ENCODE results near the gene ELMOD2. TPM values are rescaled to one million over a fixed set of nuclear protein-coding genes. Genes with fewer than 3 reads are reported as not detected.
A peak's percentile ranks its signal among the peaks of the same experiment; 100 is the strongest.
"Not testable (repeated sequence)": the region's sequence is repeated elsewhere in the genome, so short reads cannot be mapped to it uniquely, and the experiment has no call there.

ELMOD2 gene
- total RNA-seq, 4 donors from 2014 or later = 3.2 to 13.7 (median 10.9) TPM

DNA sequence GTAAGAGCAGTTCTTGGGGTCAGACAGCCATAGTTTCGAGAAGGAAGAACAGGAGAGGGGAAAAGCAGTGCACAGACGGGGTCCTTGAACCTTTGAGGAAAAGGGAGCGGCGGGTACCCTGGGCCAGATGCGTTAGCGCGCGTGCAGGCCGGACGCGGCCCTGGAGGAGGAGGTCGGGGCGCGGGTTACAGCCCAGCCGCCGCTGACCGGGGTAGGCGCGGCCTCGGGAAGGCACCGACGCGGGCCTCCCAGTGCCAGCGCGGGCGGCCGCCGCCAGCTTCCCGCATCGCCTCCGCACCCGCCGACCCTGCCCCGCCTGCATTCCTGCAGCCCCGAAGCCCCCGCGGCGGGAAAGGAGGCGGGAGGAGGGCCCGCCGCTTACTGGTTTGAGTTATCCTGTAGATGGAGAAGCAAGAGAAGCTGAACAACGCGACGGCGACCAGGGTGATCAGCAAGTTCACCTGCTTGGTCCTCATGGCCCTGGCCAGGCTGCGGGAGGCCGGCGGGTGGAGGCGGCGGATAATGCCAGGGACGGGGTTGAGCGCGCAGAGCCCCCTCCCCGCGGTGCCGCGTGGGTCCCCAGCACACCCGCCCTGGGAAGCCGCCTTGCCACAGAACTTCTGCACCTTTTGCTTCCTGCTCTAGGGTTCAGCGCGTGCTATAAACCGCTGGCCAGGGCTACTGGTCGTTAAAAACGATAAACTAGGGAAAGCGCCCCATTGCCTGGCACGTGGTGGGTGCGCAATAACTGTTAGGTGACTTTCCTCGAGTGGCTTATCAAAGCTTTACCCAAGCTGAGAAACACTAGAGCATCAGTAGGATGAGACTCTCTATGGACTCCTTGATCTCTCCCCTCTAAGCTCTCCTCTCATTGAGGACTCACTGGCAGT lies 26.0 kb upstream of the ELMOD2 start, which contains the start of gene MGAT4D:
TSS of gene MGAT4D (minus strand) at position 547 of the 890 bp plus-strand sequence. CDS start at position 476, 71 bp downstream.
- DNase-seq = no peak
- Histone ChIP-seq H3K27me3 (peaks cover 20 to 41% (median 41%) of the 10 kb centered on the region in 3 donors), H3K27ac (no peak within 1 kb of the TSS), H3K4me3 (peak within 1 kb of the TSS in 1 of 4 donors; percentile 18), H3K36me3 (no peaks in the 10 kb centered on the region), H3K4me1 (no peaks in the 10 kb centered on the region), H3K9me3 (no peaks in the 10 kb centered on the region)
- in situ Hi-C loops (cut with MboI; ENCODE audit: low sequenced_read_pairs in 4 of 4) = no loop called here
- intact Hi-C loops (cut with DNase I; ENCODE audit: low total_unique reads) = no loop called here
- ATAC-seq = no peak
- TF ChIP-seq CTCF (IDR thresholded peaks at IDR 0.05 in 4 of 5, conservative IDR thresholded peaks at IDR 0.05 in 1 of 5) = no peak
- TF ChIP-seq POLR2A (IDR thresholded peaks at IDR 0.05) = no peak

DNA sequence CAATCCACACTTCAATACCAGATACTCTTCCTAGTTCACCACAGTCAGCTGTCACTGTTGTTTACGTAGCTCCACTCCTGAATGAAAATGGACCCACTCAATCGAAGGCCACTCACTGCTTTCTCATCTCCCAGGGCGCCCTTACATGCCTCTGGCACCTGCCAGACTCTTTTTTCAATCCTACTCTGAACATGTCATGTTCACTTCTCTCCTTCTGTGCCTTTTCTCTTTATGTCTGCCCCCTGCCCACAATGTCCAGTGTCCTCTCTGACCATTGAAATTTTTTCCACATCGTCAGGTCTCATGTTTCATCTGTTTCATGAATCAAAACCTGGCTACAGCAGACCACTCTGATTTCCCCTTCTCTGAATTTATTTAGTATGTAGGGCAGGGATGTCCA lies 24.6 kb upstream of the ELMOD2 start:
- in situ Hi-C loops (cut with MboI; ENCODE audit: low sequenced_read_pairs in 4 of 4) = no loop called here
- intact Hi-C loops (cut with DNase I; ENCODE audit: low total_unique reads) = no loop called here
- DNase-seq (no peak), ATAC-seq (no peak)
- Histone ChIP-seq H3K4me3 (no peak overlapping the region), H3K27me3 (peaks cover 20 to 45% (median 41%) of the 10 kb centered on the region in 3 donors), H3K4me1 (no peaks in the 10 kb centered on the region), H3K27ac (no peak overlapping the region), H3K9me3 (no peaks in the 10 kb centered on the region), H3K36me3 (no peaks in the 10 kb centered on the region)
- TF ChIP-seq CTCF (IDR thresholded peaks at IDR 0.05 in 4 of 5, conservative IDR thresholded peaks at IDR 0.05 in 1 of 5) = no peak
- TF ChIP-seq POLR2A (IDR thresholded peaks at IDR 0.05) = no peak

GRCh38 chr4:140504261-140504660 lies 19.7 kb upstream of the ELMOD2 start:
- intact Hi-C loops (cut with DNase I; ENCODE audit: low total_unique reads) = no loop called here

GRCh38 chr4:140513765-140514164 lies 10.2 kb upstream of the ELMOD2 start:
- intact Hi-C loops (cut with DNase I; ENCODE audit: low total_unique reads); DNase-seq; ATAC-seq; H3K27ac ChIP-seq; H3K4me1 ChIP-seq; H3K27me3 ChIP-seq; H3K4me3 ChIP-seq; H3K9me3 ChIP-seq; H3K36me3 ChIP-seq; in situ Hi-C loops (cut with MboI; ENCODE audit: low sequenced_read_pairs in 4 of 4): not testable (repeated sequence)

More at GRCh38 chr4:140504261-140504660, 19.7 kb upstream of the ELMOD2 start:
- H3K27me3 ChIP-seq = peaks cover 4 to 11% (median 8%) of the 10 kb centered on the region in 3 donors
- in situ Hi-C loops (cut with MboI; ENCODE audit: low sequenced_read_pairs in 4 of 4) = no loop called here
- no peaks in the 10 kb centered on the region for H3K4me1 ChIP-seq
- TF ChIP-seq POLR2A (IDR thresholded peaks at IDR 0.05) = no peak
- no peak for TF ChIP-seq CTCF (IDR thresholded peaks at IDR 0.05 in 4 of 5, conservative IDR thresholded peaks at IDR 0.05 in 1 of 5)
- ATAC-seq (no peak), DNase-seq (no peak)
- H3K4me3 ChIP-seq = no peak overlapping the region
- no peaks in the 10 kb centered on the region for H3K9me3 ChIP-seq
- H3K27ac ChIP-seq = no peak overlapping the region
- H3K36me3 ChIP-seq = no peaks in the 10 kb centered on the region

DNA sequence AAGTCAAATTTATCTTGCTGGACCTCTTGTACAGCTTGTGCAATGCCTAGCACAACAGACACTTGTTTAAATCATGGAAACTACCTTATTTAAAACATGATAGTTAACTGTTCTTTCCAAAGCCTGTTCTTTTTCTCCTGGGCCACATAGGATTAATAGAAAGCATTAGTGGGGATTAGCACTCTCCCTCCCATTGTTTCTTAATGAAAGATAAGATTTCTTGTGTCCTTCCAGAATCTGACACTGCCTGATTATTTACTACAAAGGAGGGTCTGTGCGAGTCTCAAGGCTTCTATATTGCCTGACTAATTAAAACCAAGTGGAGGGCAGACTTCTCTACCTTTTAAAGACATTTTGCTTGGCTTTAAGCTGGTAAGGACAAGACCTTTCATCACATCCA lies 8.5 kb upstream of the ELMOD2 start:
- H3K36me3 ChIP-seq = no peaks in the 10 kb centered on the region
- in situ Hi-C loops (cut with MboI; ENCODE audit: low sequenced_read_pairs in 4 of 4) = no loop called here
- intact Hi-C loops (cut with DNase I; ENCODE audit: low total_unique reads) = no loop called here
- no peaks in the 10 kb centered on the region for H3K4me1 ChIP-seq
- ATAC-seq (no peak), DNase-seq (no peak)
- no peak overlapping the region for H3K4me3 ChIP-seq
- TF ChIP-seq POLR2A (IDR thresholded peaks at IDR 0.05) (no peak), CTCF (IDR thresholded peaks at IDR 0.05 in 4 of 5, conservative IDR thresholded peaks at IDR 0.05 in 1 of 5) (no peak)
- H3K9me3 ChIP-seq = no peaks in the 10 kb centered on the region
- no peaks in the 10 kb centered on the region for H3K27me3 ChIP-seq
- H3K27ac ChIP-seq = no peak overlapping the region

Measured in gastrocnemius medialis (tissue), 4 donors.